K562 (cell line): ENCODE measurements around the gene TMC8. TPM values are rescaled to one million over a fixed set of nuclear protein-coding genes. Genes with fewer than 3 reads are reported as not detected.

Source experiments
- CBX3 ChIP-seq, 2 experiments: IDR thresholded peaks; 1 replicate in 1 of 2; 2 replicates in 1 of 2; pipeline ENCODE4 v1.6.1; 2012; ENCODE audit warnings: inconsistent platforms in 2 of 2, low read length in 2 of 2, borderline replicate concordance in 1 of 2, control low read depth in 1 of 2
- GTF2A2 ChIP-seq: IDR thresholded peaks from 2 replicates; pipeline ENCODE4 v1.6.1; 2016; ENCODE audit warnings: mild to moderate bottlenecking, missing genetic modification characterization, missing compliant biosample characterization
- JUN ChIP-seq, 2 experiments: sonication (generic) in 1 of 2; formaldehyde crosslinking in 1 of 2; IDR thresholded peaks; 2 replicates each; pipeline versions ENCODE4 v1.6.1 to v1.8.0; 2012 to 2022; ENCODE audit warnings: borderline replicate concordance in 2 of 2, mild to moderate bottlenecking in 2 of 2, improper control_type of control experiment in 1 of 2, low read depth in 1 of 2, low read length in 1 of 2, missing genetic modification reagents in 1 of 2
- OTX1 ChIP-seq: fragments of 450-650 bp; formaldehyde crosslinking; IDR thresholded peaks from 2 replicates; pipeline ENCODE4 v1.4.0; 2022; ENCODE audit warnings: mild to moderate bottlenecking
- POU5F1 ChIP-seq: fragments of 150-350 bp; IDR thresholded peaks from 2 replicates; pipeline ENCODE4 v1.6.1; 2014; ENCODE audit warnings: borderline replicate concordance, low read length, low read depth, mild to moderate bottlenecking; ENCODE audit not compliant: partially characterized antibody
- TFAM ChIP-seq: fragments of 250-450 bp; sonication (Bioruptor Pico); conservative IDR thresholded peaks from 2 replicates; pipeline ENCODE4 v1.5.0; 2021; ENCODE audit warnings: mild to moderate bottlenecking, moderate library complexity
- ZBTB1 ChIP-seq: sonication (generic); formaldehyde crosslinking; IDR thresholded peaks from 2 replicates; pipeline ENCODE4 v1.8.1; 2023; ENCODE audit warnings: missing genetic modification reagents, low read depth, mild to moderate bottlenecking, borderline replicate concordance
- polyA plus RNA-seq, 8 experiments: library from polyadenylated mRNA; depleted of rRNA in 4 of 8; stranded (reverse) in 5 of 8; unstranded in 3 of 8; fragments of >200 nt; fragmentation: Nextera tagmentation in 2 of 8; fragmentation: Illumina TruSeq in 1 of 8; extraction: Ambion mirVana in 2 of 8; extraction: Trizol in 1 of 8; gene quantifications; 2 replicates each; pipeline versions ENCODE4 v1.2.1 to v1.2.3, GENCODE V29; 2011 to 2014; ENCODE audit warnings: inconsistent platforms in 1 of 8, missing spikeins in 1 of 8
- total RNA-seq, 7 experiments: library from RNA; depleted of rRNA in 6 of 7; stranded (reverse); fragments of >200 nt in 6 of 7; fragmentation: Illumina TruSeq in 2 of 7; extraction: Trizol in 2 of 7; gene quantifications; 2 replicates each; pipeline versions ENCODE4 v1.2.1 to v1.2.3, GENCODE V29; 2011 to 2021; ENCODE audit warnings: low replicate concordance in 1 of 7
- TF ChIP-seq, protein P1 (sequence below): fragments of 450-650 bp; IDR thresholded peaks from 2 replicates; pipeline ENCODE4 v1.6.1; 2016; ENCODE audit warnings: mild to moderate bottlenecking, moderate library complexity
- TF ChIP-seq, protein P2 (sequence below), 2 experiments: IDR thresholded peaks; 2 replicates each; pipeline ENCODE4 v1.6.1; 2012; ENCODE audit warnings: improper control_type of control experiment in 2 of 2, low read depth in 2 of 2, low read length in 2 of 2, borderline replicate concordance in 1 of 2
- TF ChIP-seq, protein P3 (sequence below): fragments of 250-450 bp; sonication (Bioruptor Pico); IDR thresholded peaks from 2 replicates; pipeline ENCODE4 v1.8.0; 2022; ENCODE audit warnings: moderate library complexity, mild to moderate bottlenecking, inconsistent platforms

TMC8 gene
- total and polyA plus RNA-seq, 9 of the 15 experiments (the other 6 are each of a cell fraction or from before 2014, with no cell fraction given), result 0.13 to 10.9 (median 2.8) TPM

DNA sequence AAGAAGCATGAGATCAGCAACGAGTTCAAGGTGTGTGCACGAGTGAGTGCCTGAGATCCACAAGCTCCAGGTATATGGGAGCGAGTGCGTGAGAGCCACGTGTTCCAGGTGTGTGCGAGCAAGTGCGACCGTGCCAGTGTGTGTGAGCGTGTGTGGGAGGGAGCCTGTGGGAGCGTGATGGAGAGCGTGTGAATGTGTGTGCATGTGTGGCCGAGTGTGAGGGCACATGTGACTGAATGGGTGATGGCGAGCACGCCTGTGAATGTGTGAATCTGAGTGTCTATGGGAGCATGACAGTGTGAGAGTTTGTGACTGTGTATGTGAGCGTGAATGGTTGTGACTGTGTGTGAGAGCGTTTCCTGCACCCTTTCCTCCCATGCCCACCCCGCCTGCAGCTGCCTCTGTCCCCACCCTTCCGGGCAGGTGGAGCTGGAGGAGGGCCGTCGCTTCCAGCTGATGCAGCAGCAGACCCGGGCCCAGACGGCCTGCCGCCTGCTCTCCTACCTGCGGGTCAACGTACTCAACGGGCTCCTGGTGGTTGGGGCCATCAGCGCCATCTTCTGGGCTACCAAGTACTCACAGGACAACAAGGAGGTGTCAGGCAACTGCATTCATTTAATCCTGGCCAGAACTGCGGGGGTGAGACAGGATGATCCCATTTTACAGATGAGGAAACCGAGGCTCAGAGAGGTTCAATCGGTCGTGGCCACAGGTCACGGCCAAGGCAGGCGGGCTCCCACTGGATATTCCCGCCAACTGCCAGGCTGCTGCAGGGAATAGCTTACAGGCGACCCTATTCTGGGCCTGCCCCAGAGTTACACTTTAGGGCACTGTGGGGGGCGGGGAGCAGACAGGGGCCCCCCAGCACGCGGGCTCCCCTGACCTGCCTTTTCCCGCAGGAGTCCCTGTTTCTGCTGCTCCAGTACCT, 3.7 kb downstream of the TMC8 start (continued):
- TF ChIP-seq, protein P1, sequence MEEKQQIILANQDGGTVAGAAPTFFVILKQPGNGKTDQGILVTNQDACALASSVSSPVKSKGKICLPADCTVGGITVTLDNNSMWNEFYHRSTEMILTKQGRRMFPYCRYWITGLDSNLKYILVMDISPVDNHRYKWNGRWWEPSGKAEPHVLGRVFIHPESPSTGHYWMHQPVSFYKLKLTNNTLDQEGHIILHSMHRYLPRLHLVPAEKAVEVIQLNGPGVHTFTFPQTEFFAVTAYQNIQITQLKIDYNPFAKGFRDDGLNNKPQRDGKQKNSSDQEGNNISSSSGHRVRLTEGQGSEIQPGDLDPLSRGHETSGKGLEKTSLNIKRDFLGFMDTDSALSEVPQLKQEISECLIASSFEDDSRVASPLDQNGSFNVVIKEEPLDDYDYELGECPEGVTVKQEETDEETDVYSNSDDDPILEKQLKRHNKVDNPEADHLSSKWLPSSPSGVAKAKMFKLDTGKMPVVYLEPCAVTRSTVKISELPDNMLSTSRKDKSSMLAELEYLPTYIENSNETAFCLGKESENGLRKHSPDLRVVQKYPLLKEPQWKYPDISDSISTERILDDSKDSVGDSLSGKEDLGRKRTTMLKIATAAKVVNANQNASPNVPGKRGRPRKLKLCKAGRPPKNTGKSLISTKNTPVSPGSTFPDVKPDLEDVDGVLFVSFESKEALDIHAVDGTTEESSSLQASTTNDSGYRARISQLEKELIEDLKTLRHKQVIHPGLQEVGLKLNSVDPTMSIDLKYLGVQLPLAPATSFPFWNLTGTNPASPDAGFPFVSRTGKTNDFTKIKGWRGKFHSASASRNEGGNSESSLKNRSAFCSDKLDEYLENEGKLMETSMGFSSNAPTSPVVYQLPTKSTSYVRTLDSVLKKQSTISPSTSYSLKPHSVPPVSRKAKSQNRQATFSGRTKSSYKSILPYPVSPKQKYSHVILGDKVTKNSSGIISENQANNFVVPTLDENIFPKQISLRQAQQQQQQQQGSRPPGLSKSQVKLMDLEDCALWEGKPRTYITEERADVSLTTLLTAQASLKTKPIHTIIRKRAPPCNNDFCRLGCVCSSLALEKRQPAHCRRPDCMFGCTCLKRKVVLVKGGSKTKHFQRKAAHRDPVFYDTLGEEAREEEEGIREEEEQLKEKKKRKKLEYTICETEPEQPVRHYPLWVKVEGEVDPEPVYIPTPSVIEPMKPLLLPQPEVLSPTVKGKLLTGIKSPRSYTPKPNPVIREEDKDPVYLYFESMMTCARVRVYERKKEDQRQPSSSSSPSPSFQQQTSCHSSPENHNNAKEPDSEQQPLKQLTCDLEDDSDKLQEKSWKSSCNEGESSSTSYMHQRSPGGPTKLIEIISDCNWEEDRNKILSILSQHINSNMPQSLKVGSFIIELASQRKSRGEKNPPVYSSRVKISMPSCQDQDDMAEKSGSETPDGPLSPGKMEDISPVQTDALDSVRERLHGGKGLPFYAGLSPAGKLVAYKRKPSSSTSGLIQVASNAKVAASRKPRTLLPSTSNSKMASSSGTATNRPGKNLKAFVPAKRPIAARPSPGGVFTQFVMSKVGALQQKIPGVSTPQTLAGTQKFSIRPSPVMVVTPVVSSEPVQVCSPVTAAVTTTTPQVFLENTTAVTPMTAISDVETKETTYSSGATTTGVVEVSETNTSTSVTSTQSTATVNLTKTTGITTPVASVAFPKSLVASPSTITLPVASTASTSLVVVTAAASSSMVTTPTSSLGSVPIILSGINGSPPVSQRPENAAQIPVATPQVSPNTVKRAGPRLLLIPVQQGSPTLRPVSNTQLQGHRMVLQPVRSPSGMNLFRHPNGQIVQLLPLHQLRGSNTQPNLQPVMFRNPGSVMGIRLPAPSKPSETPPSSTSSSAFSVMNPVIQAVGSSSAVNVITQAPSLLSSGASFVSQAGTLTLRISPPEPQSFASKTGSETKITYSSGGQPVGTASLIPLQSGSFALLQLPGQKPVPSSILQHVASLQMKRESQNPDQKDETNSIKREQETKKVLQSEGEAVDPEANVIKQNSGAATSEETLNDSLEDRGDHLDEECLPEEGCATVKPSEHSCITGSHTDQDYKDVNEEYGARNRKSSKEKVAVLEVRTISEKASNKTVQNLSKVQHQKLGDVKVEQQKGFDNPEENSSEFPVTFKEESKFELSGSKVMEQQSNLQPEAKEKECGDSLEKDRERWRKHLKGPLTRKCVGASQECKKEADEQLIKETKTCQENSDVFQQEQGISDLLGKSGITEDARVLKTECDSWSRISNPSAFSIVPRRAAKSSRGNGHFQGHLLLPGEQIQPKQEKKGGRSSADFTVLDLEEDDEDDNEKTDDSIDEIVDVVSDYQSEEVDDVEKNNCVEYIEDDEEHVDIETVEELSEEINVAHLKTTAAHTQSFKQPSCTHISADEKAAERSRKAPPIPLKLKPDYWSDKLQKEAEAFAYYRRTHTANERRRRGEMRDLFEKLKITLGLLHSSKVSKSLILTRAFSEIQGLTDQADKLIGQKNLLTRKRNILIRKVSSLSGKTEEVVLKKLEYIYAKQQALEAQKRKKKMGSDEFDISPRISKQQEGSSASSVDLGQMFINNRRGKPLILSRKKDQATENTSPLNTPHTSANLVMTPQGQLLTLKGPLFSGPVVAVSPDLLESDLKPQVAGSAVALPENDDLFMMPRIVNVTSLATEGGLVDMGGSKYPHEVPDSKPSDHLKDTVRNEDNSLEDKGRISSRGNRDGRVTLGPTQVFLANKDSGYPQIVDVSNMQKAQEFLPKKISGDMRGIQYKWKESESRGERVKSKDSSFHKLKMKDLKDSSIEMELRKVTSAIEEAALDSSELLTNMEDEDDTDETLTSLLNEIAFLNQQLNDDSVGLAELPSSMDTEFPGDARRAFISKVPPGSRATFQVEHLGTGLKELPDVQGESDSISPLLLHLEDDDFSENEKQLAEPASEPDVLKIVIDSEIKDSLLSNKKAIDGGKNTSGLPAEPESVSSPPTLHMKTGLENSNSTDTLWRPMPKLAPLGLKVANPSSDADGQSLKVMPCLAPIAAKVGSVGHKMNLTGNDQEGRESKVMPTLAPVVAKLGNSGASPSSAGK, result peak; percentile 63; the same call in 1 of the 2 replicates
- no peak for TF ChIP-seq GTF2A2
- TF ChIP-seq, protein P2, sequence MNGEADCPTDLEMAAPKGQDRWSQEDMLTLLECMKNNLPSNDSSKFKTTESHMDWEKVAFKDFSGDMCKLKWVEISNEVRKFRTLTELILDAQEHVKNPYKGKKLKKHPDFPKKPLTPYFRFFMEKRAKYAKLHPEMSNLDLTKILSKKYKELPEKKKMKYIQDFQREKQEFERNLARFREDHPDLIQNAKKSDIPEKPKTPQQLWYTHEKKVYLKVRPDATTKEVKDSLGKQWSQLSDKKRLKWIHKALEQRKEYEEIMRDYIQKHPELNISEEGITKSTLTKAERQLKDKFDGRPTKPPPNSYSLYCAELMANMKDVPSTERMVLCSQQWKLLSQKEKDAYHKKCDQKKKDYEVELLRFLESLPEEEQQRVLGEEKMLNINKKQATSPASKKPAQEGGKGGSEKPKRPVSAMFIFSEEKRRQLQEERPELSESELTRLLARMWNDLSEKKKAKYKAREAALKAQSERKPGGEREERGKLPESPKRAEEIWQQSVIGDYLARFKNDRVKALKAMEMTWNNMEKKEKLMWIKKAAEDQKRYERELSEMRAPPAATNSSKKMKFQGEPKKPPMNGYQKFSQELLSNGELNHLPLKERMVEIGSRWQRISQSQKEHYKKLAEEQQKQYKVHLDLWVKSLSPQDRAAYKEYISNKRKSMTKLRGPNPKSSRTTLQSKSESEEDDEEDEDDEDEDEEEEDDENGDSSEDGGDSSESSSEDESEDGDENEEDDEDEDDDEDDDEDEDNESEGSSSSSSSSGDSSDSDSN (IDR thresholded peaks at IDR 0.05; ENCODE audit: borderline replicate concordance in 1 of 2, low read depth in 2 of 2, low read length in 2 of 2), result no peak
- TF ChIP-seq TFAM, result no peak
- TF ChIP-seq JUN (IDR thresholded peaks at IDR 0.05; ENCODE audit: borderline replicate concordance, low read depth, low read length), result no peak
- TF ChIP-seq JUN (CRISPR knock-in tag; IDR thresholded peaks at IDR 0.05; ENCODE audit: borderline replicate concordance), result no peak
- no peak for TF ChIP-seq POU5F1
- no peak for TF ChIP-seq ZBTB1 (CRISPR knock-in tag)
- TF ChIP-seq, protein P3, sequence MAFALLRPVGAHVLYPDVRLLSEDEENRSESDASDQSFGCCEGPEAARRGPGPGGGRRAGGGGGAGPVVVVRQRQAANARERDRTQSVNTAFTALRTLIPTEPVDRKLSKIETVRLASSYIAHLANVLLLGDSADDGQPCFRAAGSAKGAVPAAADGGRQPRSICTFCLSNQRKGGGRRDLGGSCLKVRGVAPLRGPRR (CRISPR knock-in tag), result no peak
- no peak for TF ChIP-seq OTX1
- peak in 1 of 2 experiments; percentile 83; a peak in 1 of 3 replicates for TF ChIP-seq CBX3 (IDR thresholded peaks at IDR 0.05; ENCODE audit: borderline replicate concordance in 1 of 2, low read length in 2 of 2)
